Activated CD8-positive, alpha-beta memory T cell treated with anti-CD3 and anti-CD28 coated beads for 36 hours (primary cell): ENCODE results near the gene KCNJ6. TPM values are rescaled to one million over a fixed set of nuclear protein-coding genes. Genes with fewer than 3 reads are reported as not detected.
"Not testable (repeated sequence)": the region's sequence is repeated elsewhere in the genome, so short reads cannot be mapped to it uniquely, and the experiment has no call there.

Experiments
- CTCF ChIA-PET: fragments of 350-600 bp; sonication (Branson Sonifier 250); formaldehyde crosslinking; loops from one replicate; lab custom pipeline; 2021; ENCODE audit warnings: antibody characterized with exemption; lab: Charles Lee
- POLR2A ChIA-PET: fragments of 350-600 bp; sonication (Branson Sonifier 250); formaldehyde crosslinking; loops from one replicate; lab custom pipeline; 2021; ENCODE audit warnings: antibody characterized with exemption; lab: Charles Lee
- total RNA-seq, 2 experiments: library from RNA; stranded (reverse); gene quantifications; one replicate each; pipeline ENCODE4 v1.2.3, GENCODE V29; 2021

Gene KCNJ6
- total RNA-seq, 2 experiments from 2014 or later, result not detected

DNA sequence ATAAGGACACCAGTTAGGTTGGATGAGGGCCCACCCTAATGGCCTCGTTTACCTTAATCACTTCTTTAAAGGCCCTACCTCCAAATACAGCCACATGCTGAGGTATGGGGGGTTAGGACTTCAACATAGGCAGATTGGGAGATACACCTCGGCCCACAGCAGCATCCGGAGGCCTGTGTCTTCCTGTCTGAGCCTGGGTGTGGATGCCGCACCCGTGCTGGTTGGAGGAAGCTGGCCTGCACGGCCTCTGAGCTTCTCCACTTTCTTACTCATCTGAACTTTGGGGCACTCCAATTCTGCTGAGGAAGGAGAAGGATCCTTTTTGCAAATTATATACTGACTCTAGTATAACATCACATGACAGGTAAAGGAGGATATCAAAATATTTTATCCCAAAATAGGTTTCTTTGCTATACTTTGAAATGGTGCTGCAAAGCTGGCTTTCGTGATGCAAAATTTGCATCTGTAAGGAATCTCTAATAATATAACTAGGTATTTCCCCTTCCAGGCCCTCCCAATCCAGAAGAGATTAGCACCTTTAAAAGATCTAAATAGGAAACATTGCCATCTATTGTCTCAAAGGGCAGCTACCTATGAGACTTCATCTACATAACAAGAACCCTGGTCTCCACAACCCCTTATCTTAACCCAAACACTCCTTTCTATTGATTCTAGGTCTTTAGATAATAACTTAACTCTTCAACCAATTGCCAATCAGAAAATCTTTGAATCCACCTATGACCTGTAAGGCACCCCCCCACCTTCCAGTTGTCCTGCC lies 247.6 kb downstream of the KCNJ6 start:
- CTCF ChIA-PET, result no interaction called here
- POLR2A ChIA-PET, result no interaction called here

DNA sequence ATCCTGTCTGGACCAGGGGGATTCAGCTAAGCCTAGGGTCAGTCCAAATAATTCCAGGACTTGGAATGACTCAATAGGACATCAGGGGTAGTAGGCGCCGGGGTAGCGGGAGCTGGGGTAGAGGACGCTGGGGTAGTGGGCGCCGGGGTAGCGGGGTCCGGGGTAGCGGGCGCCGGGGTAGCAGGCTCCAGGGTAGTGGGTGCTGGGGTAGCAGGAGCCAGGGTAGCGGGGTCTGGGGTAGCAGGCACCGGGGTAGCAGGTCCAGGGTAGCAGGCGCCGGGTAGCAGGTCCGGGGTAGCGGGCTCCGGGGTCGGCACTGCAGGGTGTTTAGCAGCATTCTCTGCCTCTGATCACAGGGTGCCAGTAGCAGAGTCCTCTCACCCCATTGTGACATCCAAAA lies 248.9 kb downstream of the KCNJ6 start:
- ChIA-PET CTCF (no interaction called here), POLR2A (no interaction called here)

DNA sequence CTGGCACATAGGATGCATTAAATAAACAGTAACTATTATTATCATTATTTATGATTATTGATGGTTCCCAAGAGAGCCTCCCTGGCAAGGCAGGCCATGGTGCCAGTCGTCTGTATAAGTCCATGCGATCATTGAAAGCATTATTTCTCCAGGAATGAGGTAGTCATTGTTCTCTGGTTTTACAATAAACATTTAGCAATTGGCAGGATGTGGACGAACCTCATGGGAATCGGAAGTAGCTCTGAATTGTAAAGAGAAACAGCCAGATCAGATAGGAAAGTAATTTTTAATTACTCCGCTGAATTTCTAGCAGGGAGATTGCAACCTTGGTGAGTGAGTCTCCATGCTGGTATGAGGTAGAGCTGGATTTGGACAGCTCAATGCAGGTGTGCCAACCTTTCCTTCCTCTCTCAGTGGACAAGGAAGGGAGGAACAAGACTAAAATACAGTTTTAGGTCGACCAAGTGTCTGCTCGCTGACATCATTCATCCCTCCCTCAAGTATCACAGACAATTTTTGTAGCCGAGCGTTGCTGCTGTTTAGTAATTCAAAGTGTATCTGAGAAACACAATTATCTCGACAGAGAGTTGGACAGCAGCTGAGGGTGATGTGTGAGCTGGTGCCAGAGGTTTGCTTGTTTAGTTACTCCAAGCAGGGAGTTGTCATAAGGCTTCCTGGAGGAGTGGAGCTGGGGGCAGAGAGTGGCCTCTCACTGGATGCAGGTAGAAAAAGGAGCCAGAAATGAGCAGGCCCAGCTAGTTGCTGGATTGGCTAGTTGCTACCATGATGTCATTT lies 250.8 kb downstream of the KCNJ6 start:
- ChIA-PET CTCF (no interaction called here), POLR2A (no interaction called here)

DNA sequence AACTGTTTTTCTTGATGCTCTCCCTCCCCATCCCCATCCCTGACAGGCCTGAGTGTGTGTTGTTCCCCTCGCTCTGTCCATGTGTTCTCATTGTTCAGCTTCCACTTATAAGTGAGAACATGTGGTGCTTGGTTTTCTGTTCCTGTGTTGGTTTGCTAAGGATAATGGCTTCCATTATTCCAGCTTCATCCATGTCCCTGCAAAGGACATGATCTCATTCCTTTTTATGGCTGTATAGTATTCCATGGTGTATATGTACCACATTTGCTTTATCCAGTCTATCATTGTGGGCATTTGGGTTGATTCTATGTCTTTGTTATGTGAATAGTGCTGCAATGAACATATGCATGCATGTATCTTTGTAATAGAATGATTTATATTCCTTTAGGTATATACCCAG lies 254.0 kb downstream of the KCNJ6 start:
- CTCF ChIA-PET, POLR2A ChIA-PET: not testable (repeated sequence)

DNA sequence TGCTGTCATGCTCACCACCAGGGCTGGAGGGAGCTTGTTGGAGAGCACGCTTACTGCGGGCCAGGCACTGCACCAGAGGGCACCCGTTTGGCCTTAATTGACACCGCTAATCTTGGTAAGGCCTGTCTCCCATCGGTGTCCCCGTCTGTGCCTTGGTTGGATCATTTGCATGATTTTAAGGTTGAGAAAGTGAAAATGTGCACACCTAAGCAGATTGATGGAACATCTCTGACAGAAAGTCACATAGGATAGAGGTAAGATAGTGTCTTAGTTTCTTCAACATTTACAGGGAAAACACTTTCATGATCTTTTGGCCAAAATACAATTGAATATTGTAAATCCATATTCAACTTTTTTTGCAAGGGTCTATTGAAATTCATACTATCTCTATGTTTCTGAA lies 255.5 kb downstream of the KCNJ6 start:
- ChIA-PET POLR2A (no interaction called here), CTCF (no interaction called here)

DNA sequence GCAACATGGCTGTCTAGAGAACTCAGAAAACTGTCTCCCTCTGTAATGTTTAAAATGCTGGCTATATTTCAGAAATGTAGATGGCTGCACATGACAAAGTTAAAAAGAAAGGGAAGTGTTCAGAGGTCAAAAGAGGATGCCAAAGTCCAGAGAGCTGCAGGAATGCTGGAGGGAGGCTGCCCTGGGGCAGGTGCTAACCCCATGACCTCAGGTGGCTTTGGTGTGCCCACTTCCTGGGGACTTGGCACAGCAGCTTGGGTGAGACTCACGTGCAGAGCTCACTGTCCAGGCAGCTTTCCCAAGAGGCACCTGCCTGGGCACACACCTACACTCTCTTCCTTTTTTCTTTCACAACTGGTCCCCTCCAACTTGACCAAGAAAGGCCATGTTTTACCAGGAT lies 256.4 kb downstream of the KCNJ6 start:
- ChIA-PET CTCF (no interaction called here), POLR2A (no interaction called here)

DNA sequence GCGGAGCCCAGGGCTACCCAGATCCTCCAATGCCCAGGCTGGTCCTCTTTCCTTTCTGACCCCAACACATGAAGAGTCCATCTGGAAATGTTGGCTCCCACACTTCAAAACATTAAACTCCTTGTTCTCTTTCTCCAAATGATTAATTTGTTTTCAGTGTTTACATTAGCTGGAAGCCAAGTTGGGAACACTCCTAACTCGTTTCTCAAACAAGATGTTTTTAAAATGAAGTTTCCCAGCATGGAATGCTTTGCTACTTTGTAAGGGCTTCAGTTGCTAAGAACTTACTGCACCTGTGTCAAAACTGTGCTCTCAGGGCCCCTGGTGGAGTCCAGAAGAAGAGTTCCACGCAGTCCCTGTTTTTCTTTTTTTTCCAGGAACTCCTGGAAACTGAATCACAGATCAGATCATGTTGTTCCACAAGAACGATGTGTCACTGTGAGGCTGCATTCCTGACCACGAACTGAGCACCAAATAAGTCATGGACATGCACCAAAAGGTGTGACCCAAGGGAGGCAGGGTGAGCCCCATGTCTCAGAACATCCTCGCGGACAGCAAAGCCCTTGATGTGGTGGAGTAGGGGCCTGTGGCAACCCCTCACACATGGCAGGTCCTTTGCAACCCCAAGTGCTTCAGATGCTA lies 257.3 kb downstream of the KCNJ6 start:
- CTCF ChIA-PET, result no interaction called here
- POLR2A ChIA-PET, result no interaction called here

DNA sequence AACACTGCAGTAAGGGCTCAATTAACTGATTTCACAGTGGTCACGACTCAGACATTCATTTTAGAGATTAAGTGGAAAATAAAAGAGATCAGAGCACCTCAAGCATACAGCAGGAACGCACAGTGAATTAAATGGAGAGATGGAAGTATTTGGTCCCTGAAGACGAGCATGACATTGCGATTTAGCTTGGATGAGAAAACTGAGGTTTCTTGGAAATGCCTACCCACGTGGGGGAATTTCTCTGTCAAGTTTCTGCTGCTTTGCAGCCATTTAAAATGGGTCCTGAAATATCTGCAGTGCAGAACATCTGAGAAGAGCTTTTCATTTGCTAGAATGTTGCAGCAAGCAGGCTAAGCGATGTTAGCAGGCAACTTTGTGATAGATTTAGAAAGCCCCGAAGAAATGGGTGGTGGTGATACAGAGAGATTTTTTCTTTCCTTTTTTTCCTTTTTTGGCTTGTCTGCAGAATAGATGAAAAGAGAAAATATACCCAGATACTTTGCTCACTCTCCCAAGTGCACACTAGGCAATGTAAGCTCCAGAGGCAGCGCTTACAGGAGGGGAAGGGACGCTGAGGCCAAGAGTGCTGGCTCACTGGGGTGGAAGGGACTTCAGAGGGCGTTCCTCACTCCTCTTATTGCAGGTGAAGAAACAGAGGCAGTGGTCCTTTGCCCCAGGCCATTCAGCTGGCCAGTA lies 258.0 kb downstream of the KCNJ6 start:
- ChIA-PET POLR2A (no interaction called here), CTCF (no interaction called here)

DNA sequence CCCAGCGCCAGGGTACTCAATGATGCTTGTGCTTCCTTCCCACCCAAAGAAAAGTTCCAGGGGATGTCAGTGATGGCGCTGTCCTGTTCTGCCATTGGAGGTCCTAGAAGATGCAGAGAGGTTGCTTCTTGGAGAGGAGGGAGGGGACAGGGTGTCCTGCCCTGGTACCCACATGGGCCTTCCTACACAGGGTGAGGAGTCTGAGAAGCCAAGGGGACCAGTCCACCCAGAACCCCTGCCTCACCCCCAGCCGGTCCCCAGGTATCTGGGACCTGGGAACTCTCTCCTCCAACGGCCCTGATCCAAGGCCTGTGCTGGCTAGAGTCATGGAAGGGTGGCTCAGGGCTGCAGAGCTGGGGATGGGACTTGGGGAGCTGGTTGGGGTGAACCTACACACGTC lies 259.4 kb downstream of the KCNJ6 start:
- ChIA-PET CTCF (no interaction called here), POLR2A (no interaction called here)

DNA sequence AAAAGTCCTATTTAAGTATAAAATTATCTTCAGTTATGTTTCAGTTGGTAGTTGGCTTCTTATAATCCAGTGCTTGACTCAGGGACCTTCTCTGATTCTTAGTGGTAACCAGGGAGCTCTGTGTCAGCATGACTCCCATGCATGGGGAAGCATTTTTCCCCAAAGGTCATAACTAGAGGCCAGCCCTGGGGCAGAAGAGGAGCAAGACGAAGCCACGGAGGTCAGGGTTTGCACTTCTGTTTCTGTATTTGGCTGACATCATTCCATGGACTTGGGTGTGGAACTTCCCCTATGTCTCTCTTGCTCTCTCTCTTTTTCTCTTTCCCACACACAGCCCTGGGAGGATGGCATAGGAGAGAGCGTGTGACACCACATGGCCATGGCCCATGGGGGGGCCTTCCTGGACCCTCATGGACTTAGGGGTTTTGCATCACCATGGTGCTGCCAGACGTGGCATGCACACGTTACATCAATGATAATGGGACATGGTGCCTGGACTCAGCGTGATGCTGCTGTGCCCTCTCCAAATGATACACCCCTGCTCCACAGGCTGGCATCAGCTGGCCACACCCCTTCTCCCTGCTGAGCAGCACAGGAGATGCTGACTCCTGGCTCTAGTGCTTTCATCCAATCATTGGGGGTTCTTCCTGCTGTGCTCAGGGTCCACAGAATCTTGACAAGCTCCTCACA lies 260.5 kb downstream of the KCNJ6 start:
- POLR2A ChIA-PET, result no interaction called here

DNA sequence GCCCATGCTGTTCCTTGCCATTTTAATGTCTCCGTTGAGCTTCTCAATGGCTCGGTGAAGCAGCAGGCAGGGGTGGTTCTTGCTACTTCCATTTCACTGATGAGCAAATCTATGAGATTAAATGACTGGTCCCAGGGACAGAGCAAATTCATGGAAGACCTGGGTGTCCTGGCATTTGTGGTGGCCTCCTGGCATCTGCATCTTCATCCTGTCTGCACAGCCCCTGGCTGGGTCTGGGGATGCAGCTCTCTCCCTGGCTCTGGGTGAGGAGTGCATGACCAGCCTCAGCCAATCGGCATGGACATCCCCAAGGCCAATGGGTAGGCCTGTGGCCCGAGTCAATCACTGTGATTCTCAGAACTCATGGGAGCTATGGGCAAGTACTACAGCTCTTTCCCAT lies 261.7 kb downstream of the KCNJ6 start:
- CTCF ChIA-PET, result interaction anchor here (0.7 kb wide), 1 partner anchor 77 kb away, joined by 3 read pairs; no protein-coding TSS in a partner anchor
- POLR2A ChIA-PET, result no interaction called here

More for the DNA sequence above, 260.5 kb downstream of the KCNJ6 start:
- CTCF ChIA-PET, result interaction anchor here (1.2 kb wide), 1 partner anchor 19 kb away, joined by 3 read pairs; no protein-coding TSS in a partner anchor

DNA sequence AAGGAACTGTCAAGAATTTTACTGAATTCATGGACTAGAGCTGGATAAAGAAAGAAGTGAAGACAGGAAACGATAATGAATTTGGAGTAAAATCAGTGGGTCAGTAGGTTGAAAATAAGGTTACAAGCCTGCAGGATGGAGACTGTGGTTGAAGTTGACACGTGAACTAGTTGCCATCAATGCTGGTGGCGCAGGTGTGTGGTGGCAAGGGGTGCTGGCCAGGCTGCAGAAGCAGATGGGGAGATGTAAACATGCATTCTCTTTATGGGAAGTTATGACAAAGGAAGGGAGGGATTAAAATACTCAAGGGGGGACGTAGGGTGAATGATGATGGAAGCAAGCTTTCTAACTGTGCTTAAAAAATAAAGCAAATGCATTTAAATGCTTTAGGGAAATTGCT lies 263.1 kb downstream of the KCNJ6 start:
- CTCF ChIA-PET, result no interaction called here

DNA sequence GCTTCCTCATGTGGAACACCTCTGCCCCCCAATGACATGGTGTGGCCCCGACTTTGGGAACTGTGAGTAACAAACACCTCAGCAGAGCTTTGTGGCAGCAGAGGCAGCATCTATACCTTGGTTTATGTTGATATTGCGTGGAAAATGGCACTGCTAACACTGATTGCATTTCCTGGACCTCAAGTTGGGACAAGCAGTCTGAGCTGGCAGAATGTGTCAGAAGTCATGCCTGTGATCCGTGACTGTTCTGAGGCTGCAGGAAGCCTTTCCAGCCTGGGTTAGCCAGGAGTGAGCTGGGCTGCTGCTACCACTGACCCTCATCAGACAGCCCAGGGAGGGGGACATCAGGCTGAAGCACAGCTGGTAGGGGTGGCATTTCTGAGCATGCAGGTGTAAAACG lies 268.5 kb downstream of the KCNJ6 start:
- POLR2A ChIA-PET, result no interaction called here
- CTCF ChIA-PET, result no interaction called here

More for the DNA sequence above, 263.1 kb downstream of the KCNJ6 start:
- POLR2A ChIA-PET, result no interaction called here

DNA sequence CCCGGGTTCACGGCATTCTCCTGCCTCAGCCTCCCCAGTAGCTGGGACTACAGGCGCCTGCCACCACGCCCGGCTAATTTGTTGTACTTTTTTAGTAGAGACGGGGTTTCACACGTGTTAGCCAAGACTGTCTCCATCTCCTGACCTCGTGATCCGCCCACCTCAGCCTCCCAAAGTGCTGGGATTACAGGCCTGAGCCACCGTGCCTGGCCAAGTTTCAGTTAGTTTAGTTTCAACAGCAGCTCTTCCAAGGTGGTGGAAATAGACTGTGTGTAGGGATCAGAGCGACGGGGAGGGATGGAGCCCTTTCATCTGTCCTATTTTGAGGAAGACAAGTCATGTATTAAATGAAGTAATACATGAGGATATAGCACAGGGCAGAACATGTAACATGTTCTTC lies 269.5 kb downstream of the KCNJ6 start:
- POLR2A ChIA-PET, CTCF ChIA-PET: not testable (repeated sequence)

DNA sequence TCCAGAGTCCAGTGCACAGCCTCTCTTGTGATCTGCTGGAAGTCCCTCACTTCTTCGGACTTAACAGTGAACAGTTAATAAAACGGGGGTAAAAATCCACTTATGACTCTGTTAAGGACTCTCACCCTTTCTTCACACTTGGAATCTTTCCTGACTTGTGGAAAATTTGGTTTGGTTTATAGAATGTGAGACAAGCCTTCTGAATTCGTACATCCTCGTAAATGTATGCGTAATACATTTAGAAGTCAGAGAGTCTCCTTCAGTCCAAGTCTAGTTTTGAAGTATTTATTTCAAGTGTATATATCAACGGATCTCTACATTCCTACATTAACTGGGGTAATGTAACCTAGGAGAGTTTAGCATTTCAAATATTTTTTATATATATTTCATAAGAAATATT lies 270.4 kb downstream of the KCNJ6 start:
- CTCF ChIA-PET, result no interaction called here
- POLR2A ChIA-PET, result no interaction called here

DNA sequence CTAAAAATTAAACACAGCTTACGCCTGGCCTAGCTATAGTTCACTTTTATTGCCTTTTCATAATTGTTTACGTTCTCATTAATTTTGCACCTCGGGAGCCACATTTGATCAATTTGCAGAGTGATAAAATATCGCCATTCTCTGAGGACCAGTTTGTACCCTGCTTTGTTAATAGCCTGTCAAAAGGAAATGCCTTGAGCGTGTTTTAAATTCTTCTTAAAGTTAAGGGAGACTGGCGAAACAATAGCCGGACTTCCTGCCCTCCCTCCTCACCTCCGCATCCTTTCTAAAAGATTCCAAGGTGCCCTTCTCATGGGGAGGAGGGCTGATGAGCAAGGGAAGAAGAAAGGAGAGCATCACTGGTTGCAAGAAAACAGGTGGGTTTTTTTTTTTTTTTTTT lies 271.6 kb downstream of the KCNJ6 start:
- CTCF ChIA-PET, result no interaction called here
- POLR2A ChIA-PET, result no interaction called here

DNA sequence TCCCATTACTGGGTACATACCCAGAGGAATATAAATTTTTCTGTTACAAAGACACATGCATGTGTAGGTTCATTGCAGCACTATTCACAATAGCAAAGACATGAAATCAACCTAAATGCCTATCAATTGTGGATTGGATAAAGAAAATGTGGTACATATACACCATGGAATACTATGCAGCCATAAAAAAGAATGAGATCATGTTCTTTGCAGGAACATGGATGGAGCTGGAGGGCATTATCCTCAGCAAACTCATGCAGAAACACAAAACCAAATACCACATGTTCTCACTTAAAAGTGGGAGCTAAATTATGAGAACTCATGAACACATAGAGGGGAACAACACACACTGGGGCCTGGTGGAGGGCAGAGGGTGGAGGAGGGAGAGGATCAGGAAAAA lies 272.4 kb downstream of the KCNJ6 start:
- CTCF ChIA-PET, POLR2A ChIA-PET: not testable (repeated sequence)

DNA sequence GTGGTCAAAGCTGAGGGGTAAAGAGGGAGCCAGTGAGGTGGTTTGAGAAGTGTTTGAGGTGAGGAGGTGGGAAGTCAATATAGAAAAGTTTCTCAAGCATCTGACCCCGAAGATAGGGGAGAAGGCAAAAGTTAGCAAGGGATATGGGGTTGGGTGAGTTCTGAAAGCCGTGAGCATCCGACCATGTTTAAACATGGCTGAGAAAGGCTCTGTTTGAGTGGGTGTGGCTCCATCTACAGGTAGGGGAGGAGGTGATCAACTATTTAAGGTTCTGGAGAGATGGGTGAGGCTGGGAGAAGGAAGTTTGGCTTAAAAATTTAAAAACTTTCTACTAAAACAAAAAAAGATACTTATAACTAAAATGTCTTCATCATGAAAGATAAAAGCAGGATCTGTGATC lies 273.8 kb downstream of the KCNJ6 start:
- CTCF ChIA-PET, result no interaction called here
- POLR2A ChIA-PET, result no interaction called here

DNA sequence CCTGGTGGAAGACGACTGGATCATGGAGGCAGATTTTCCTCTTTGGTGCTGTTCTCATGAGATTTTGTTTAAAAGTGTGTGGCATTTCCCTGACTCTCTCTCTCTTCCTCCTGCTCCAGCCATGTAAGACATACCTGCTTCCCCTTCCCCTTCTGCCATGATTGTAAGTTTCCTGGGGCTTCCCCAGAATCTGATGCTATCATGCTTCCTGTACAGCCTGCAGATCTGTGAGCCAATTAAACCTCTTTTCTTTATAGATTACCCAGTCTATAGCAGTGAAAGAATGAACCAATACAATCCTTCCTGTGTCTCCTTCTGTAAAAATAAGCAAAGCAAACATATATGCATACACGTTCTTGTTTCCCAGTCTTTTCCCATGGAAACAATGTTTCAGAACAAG lies 276.5 kb downstream of the KCNJ6 start:
- CTCF ChIA-PET, result no interaction called here
- POLR2A ChIA-PET, result no interaction called here
